ENCODE measurements around the gene FGF5. TPM values are rescaled to one million over a fixed set of nuclear protein-coding genes. Genes with fewer than 3 reads are reported as not detected.

Gene FGF5
- total RNA-seq, 1 donor from 2014 or later = 0.30 TPM

DNA sequence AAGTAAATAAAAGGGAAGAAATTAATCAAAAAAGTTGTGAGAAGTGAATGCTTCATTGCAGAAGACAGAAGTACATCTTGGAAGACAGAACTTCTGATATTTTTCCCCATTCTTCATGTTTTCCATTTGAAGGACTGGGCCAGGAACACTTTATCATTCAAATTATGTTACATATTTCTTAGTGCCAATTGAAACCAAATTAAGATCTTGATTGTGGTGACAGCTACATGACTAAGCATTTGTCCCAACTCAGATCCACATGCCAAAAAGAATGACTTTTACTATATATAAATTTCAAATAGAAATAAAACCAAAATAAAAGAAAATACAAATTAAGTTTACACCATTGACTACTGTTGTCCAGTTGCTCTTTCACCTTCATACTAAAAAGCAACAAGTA lies 14.0 kb upstream of the FGF5 start:
- intact Hi-C loops (cut with DNase I) = no loop called here
- DNase-seq (ENCODE audit: low spot score) = no peak

DNA sequence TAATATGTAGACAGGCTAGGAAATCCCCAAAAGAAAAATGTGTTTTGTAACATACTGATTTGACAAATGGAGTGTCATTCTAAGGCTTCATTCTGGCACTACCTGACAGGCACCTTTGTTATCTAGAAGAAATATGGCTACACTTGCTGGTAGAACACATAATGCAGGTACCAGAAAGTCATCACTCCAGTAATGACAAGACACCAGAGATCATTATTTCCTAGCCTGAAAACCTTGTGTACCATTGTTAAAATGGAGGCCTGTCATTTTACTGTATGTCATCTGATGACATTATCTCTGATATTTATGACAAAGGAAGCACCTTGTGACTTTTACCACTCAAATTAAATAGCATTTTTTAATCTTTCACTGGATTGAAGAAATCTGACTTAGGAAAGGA lies 13.5 kb upstream of the FGF5 start:
- DNase-seq (ENCODE audit: low spot score) = no peak
- intact Hi-C loops (cut with DNase I) = no loop called here

DNA sequence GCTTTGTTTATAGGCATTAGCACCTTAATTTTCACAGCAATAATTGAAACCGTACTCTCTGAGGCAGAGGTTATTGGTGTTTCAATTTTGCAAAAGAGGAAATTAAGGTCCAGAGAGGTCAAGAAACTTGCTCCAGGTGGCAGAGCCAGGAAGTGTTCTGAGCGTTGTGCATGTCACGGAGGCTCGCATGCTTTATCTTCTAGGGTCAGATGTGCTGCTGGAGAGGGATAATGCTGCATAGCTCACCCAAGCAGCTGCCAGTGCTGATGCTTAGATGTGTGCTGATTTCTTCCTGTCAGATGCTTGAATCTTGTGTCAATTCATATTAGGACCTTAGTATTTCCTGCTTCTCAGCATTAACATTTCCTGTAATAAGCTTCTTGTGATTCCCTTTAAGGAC lies 13.0 kb upstream of the FGF5 start:
- intact Hi-C loops (cut with DNase I) = no loop called here
- DNase-seq (ENCODE audit: low spot score) = no peak

DNA sequence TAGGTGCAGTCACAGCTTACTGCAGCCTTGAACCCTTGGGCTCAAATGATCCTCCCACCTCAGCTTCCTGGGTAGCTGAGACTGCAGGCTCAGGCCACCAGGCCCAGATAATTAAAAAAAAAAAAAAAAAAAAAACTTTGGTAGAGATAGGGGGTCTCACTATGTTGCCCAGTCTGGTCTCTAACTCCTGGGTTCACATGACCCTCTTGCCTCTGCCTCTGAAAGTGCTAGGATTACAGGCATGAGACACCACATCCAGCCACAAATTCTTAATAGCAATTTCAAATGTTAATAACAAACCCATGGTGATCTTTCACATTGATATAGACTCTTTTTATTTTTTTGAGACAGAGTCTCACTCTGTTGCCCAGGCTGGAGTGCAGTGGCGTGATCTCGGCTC lies 12.3 kb upstream of the FGF5 start:
- intact Hi-C loops (cut with DNase I) = no loop called here
- no peak for DNase-seq (ENCODE audit: low spot score)

DNA sequence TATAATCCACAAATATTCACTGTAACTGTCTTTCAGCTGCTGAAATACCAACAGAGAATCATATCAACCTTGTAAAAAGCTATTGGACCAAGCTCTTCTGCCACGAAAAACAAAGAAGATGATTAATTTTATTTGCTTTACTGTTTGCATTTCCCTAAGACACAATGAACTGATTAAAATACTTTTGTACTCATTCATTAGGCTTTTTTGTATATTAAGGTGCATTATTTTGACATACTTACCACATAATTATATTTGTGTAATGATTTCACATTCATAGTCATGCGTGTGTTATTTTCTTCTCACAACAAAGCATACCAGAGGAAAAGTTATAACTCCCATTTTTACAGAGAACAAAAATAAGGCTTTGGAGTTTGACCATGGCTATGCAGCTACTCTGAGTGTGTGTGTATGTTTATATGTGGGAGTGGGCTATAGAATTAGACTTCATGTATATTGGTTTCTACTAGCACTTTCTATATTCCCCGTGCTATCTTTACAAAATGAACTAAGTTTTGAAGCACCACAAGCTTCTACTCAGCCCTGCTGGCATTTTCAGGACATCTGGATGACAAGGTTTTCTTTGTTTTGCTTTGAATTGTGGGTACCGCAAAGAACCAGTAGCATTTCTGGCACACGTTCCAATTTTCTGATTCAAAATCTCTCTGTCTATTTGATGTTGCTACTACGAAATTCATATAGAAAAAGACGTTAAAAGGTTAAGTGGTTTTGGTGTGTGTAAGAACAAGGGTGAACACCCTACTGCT lies 11.0 kb upstream of the FGF5 start:
- intact Hi-C loops (cut with DNase I) = no loop called here

DNA sequence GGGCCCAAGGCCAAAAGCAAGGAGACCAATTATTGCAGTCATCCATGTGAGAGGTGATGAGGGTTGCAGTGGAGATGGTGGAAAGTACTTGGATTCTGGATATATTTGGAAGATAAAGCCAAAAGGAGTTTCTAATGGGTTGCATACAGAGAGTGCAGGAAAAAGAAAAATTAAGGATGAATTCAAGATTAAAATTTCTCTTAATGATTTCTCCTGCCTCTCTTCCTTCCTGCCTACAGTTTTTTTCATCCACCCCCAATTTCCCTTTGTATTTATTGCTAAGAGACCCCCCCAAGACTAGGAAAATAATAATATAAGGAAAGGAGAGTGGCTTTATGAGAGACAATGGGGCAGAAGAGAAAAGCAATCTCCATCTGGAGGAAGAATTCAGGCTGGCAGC lies 8.6 kb upstream of the FGF5 start:
- intact Hi-C loops (cut with DNase I) = no loop called here
- DNase-seq (ENCODE audit: low spot score) = no peak

More for the DNA sequence above, 11.0 kb upstream of the FGF5 start:
- DNase-seq (ENCODE audit: low spot score) = no peak

DNA sequence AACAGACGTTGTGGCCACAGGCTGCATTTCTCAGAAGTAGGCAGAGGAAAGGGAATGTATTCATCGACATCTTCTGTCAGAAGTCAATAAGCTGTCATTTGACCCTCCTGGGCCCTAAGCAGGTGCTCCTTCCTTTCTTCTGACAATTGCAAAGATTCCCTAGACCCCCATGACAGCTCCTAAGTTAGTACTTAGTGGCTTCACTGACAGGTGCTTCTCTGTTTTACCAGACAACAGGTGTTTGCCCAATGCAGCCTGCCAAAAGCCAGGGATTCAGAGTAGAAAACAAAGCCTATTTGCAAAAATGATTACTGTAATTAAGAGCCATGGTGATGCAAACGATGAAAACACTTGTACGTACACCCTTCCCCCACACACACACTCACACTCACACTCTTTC lies 7.5 kb upstream of the FGF5 start:
- no peak for DNase-seq (ENCODE audit: low spot score)
- intact Hi-C loops (cut with DNase I) = no loop called here

DNA sequence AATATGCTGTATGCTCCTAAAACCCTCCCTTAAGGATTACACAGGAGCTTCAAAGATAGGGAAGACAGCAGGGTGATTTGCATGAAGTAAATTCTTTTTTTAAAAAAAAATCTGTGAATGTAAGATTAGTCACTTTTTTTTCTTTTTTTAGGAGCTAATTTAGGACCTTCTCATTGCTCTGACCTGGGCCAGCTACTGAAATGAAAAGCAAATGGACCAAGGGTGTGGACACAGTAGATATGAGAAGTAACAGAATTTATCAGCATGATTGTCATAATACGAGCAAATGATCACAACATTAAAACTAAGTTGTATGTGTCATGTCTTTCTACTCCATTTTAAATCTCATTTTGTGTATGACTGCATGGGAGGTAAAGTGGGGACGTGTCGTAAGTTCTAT lies 6.6 kb upstream of the FGF5 start:
- intact Hi-C loops (cut with DNase I) = no loop called here
- no peak for DNase-seq (ENCODE audit: low spot score)

DNA sequence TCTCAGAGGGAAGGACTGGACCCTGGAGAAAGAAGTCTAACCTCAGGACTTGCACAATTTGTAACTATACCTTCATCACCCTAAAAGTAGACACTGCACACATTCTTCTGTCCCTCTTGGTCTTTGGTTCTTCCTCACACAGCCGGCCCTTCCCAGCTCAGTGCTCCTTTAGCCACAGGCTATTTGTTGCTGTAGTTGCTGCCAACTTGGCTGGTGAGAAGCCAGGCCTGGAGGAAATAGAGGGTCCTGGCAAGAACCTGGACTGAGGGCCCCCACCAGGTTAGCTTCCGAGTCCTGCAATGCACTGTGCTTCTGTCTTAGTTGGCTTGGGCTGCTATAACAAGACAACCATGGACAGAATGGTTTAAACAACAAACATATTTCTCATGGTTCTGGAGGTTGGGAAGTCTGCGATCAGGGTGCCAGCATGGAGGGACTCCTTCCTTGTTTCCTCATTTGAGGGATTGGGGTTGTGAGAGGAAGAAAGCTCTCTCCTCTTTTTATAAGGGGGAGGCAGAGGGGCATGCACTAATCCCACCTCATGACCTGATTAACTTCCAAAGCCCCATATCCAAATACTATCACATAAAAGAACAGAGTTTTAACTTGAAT lies 4.4 kb upstream of the FGF5 start:
- DNase-seq (ENCODE audit: low spot score) = no peak
- intact Hi-C loops (cut with DNase I) = no loop called here

DNA sequence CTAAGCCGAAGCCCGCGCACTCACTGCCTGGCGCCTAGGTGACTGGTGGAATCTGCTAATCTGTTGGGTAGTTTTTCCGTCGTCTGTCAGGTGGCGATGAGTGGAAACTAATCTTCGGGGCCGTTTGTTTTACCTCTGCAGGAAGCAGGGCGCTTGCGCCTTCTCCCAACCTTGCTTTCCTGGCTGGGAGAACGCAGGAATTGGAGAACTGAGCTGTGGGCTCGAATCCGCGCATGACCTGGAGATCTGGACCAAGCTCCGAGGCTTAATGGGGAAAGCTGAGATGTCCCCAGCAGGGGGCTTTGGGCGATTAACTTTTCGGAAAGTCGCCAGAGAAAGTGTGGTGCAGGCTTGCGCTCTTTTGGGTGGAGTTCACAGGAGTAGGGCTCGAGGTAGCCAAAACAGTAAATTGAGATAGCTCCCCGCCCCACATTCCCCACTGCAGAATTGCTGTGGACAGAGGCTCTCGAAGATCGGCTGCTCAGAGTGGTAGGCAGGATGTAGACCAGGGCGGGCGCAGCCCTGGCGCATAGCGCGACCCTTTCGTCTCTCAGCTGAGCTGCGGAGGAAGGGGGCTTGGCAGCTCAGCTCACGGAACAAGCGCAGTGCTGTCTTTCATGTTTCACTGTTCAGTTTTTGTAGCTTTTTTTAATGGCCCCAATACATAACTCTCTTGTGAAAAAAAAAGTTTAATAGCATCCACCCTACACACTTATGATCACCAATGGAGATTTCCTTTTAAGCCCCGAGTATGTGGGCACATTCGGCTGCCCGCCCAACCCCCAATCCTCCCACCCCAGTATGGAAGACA lies 2.7 kb upstream of the FGF5 start:
- intact Hi-C loops (cut with DNase I) = no loop called here
- DNase-seq (ENCODE audit: low spot score) = no peak

DNA sequence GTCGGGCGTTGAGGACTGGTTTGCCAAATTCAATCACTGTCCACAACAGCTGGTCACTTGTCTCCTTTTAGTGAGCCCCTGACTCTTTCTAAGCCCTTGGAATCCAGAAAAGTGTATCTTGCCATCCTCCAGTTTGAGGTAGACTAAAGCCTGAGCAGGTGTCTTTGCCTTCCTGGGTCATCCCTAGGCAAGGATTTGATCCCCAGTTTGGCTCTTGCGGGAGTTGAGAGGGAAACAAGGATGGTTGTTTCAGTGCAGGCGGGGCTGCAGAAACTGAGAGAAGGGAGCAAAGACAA lies 2.2 kb upstream of the FGF5 start:
- DNase-seq (ENCODE audit: low spot score) = no peak
- intact Hi-C loops (cut with DNase I) = no loop called here

DNA sequence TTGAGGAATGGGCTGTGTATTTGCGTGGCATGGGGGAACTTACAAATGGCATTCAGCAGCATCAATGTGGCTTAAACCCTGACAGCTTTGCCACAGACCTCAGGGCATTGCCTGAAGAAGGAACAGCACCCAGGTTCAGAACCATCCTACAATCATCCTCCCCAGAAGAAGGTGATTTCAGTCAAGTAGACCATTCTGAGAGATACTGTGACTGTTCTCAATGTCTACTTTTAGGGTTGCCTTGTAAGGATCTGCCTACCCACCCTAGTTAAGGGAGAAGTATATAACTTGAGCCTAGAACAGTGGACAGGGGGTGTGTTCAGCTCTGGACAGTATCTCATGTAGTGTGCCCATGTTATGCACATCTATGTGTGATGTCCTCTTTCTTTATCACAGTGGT lies 1.6 kb upstream of the FGF5 start:
- intact Hi-C loops (cut with DNase I) = no loop called here
- DNase-seq (ENCODE audit: low spot score) = no peak

DNA sequence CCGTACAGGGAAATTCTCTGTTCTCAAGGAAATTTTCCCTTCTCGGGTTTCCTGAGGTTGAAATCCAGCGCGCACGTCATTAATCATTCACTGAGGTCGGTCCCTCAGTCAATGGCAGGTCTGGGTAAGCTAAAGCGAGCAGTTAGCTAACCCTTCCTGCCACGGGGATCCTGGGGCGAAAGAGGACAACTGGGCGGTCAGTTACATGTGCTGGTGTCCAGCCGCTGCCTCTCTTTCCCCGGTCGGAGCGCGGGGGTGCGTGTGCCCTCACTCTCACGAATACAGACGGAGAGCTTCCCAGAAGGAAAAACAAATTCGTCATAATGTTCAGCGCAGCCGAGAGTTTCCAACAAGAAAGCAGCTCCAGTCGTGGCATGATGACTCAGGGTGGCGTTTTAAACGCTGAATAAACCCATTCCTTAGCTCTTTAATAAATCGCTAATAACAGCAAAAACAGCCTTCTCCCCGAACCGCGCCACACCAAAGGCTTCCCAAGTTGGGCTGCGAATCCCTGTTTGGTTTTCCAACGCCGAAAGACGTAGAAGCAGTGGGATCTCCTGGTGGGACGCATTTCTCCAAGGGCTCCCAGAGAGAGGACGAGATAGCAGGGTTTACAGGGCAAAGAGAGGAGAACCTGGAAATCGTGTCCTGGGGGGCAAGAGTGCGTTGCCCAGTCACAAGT lies 752 bp upstream of the FGF5 start:
- intact Hi-C loops (cut with DNase I) = no loop called here
- DNase-seq (ENCODE audit: low spot score) = no peak

DNA sequence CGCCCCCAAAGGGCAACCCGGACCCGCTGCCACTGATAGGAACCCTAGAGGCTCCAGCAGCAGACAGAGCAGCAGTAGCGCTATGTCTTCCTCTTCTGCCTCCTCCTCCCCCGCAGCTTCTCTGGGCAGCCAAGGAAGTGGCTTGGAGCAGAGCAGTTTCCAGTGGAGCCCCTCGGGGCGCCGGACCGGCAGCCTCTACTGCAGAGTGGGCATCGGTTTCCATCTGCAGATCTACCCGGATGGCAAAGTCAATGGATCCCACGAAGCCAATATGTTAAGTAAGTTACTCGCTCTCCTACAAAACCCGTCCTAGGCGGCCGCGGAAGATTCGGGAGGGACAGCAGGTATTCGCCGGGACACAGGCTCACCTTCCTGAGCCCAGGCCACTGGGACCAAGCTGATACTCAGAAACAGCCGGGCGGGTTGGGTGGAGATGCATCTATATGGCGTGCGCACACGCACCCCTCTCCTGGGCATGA lies 477 bp downstream of the FGF5 start:
- intact Hi-C loops (cut with DNase I) = no loop called here
- DNase-seq (ENCODE audit: low spot score) = no peak

DNA sequence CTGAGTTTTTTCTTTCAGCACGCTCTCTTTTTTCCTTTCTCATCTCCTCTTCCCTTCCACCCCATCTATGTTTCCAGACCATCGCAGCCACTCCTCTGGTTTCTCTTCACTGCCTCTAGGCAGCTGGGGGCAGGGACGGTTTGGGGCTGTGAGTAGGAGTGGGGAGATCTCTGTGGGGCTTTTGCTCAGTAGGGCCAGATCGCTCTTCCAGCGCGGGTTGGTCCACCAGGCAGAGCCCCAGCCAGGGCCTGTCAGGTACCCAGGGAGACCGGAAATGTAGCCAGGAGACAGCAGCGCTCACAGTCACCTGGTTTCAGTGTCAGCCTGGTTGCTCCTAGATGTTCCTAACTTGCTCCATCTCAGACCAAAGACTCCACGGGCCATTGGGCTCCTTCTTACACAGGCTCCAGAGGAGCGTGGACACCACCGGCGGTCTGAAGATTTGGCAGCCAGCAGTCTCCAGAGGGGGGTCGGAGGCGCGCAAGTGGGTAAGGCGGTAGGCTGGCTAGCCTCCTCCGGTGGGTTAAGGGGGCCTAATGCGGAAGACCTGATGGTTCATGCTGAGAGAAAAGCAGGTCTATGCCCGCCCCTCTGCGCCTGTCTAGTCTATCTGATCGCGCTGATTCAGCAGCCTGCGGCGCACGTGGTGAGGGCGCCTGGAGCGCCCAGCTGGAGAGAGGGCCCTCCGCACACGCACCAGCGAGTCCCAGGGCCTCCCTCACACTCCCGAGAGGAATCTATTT lies 1.8 kb downstream of the FGF5 start:
- intact Hi-C loops (cut with DNase I) = no loop called here
- DNase-seq (ENCODE audit: low spot score) = no peak

DNA sequence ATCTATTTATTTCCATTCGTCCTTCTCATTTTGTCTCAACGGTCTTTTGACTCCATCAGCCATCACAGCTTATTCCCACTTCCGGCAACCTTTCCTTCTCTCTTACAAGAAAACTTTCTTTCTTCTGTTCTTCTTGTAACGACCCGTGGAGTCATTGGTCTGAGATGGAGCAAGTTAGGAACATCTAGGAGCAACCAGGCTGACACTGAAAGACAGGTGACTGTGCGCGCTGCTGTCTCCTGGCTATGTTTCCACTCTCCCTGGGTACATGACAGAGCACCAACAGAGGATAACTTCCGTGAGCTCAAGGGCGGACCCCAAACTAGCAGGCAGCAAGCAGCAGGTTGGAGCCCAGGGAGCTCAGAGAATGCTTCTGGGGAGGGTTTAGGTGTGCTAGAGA lies 2.5 kb downstream of the FGF5 start:
- intact Hi-C loops (cut with DNase I) = no loop called here

DNA sequence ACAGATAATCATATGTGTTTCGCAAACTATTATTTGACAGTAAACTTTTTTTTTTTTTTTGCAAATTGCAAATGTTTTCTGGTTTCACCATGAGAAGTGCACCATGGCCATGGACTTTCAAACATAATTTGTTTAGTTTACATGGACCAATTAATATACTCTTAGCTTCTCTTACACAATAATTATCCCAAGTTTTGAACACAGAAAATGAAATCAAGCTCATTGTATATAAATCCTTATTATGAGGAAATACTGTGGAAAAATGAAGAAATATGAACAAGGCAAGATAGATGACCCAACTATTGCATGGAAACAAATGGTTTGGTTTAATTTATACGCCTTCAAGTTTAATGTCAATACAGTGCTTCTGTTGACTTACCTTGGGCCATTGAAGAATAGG lies 3.9 kb downstream of the FGF5 start:
- intact Hi-C loops (cut with DNase I) = no loop called here
- DNase-seq (ENCODE audit: low spot score) = no peak

More for the DNA sequence above, 2.5 kb downstream of the FGF5 start:
- no peak for DNase-seq (ENCODE audit: low spot score)

DNA sequence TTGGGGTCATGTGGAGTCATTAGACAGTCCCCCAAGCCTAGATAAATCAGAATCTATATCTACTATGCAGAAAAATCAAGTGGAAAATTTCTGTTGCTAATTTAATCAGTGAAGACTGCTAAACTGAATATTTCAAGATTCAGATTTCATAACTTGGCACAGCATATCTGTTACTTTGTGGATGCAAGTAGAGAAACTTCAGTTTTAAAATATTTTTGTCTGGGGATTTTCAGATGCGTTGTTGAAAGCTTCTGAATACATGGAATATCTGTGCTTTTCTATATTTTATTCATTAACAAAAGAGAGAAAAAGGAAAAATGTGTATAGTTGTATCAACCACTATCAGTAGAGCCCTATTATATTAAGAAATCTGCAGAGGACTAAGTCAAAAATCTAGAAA lies 4.4 kb downstream of the FGF5 start:
- intact Hi-C loops (cut with DNase I) = no loop called here
- DNase-seq (ENCODE audit: low spot score) = no peak

DNA sequence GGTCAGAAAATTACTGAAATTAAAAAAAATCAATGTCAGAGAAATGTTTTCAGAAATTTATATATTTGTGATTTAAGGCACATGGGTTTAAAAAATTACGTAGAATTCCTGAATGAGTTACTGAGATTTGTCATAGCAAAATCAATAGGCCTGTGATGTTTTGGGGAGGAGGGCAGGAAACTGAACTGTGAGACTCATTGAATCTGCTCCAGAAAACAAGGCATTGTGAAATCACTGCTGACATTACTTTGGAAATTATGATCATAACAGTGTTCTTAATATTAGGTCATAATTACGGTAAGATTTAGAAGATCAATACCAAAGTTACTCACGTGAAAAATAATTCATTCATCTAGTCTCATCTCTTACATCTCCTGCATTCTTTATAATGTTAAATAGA lies 5.3 kb downstream of the FGF5 start:
- intact Hi-C loops (cut with DNase I) = no loop called here
- DNase-seq (ENCODE audit: low spot score) = no peak

DNA sequence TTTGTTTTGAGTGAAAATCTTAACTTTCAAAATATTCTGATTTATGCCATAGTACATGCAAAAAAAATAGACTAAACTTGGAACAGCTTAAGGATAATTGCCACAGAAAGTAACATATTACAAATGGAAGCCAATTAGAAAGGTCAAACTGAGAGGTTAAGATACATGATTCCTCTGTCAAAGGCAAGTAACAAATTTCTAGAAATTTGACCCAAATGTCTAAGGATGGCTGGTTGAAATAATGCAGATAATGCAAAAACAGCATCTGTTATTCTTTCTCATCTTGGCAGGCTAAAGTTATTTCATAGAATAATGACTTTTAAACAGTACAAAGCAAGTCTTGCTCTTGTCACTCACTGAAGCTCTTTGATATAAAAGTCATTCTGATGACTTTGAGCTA lies 10.5 kb downstream of the FGF5 start:
- intact Hi-C loops (cut with DNase I) = no loop called here
- DNase-seq (ENCODE audit: low spot score) = no peak
